BLaER1 treated with 17β-estradiol and CSF1 and Interleukin-3, amounts not matched to agents 10 nM and 100 nM (cell line): ENCODE measurements around the gene FAM131C.

Experiments
- H3K27ac ChIP-seq, 11 experiments: shearing (Covaris generic); formaldehyde crosslinking; 2 replicates each; pipeline ENCODE4 v1.8.1; 2022
- H3K27me3 ChIP-seq, 11 experiments: shearing (Covaris generic); formaldehyde crosslinking; 2 replicates each; pipeline ENCODE4 v1.8.1; 2022
- H3K36me3 ChIP-seq, 11 experiments: shearing (Covaris generic); formaldehyde crosslinking; 2 replicates each; pipeline ENCODE4 v1.8.1; 2022
- H3K4me1 ChIP-seq, 10 experiments: shearing (Covaris generic); formaldehyde crosslinking; 2 replicates each; pipeline ENCODE4 v1.8.1; 2022
- H3K4me2 ChIP-seq, 11 experiments: shearing (Covaris generic); formaldehyde crosslinking; 2 replicates each; pipeline ENCODE4 v1.8.1; 2022
- H3K4me3 ChIP-seq, 10 experiments: shearing (Covaris generic); formaldehyde crosslinking; 2 replicates each; pipeline ENCODE4 v1.8.1; 2022
- H3K9ac ChIP-seq, 11 experiments: shearing (Covaris generic); formaldehyde crosslinking; 2 replicates each; pipeline ENCODE4 v1.8.1; 2022
- H3K9me3 ChIP-seq, 11 experiments: shearing (Covaris generic); formaldehyde crosslinking; replicated peaks in 1 of 11; 2 replicates each; pipeline ENCODE4 v1.8.1; 2022
- H4K20me1 ChIP-seq, 11 experiments: shearing (Covaris generic); formaldehyde crosslinking; 2 replicates each; pipeline ENCODE4 v1.8.1; 2022
- Cebpa-rat ChIP-seq, 11 experiments: shearing (Covaris generic); IDR thresholded peaks; 2 replicates each; pipeline ENCODE4 v1.8.1; 2022

The FAM131C gene

DNA sequence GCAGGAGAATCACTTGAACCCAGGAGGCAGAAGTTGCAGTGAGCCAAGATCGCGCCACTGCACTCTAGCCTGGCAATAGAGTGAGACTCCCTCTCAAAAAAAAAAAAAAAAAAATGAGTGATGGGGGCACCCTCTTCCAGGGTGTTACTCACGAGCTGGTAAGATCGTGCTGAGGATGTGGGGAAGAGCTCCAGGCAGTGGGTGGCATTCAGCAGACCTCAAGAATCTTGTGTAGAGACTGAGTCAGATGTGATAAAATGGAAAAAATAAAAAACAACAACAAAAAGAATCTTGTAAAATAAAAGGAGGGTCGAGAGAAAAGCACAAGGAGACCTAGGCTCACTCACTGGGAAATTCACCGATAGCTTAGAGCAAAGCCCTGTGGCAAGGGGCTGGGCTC, 43.9 kb upstream of the FAM131C start:
- Histone ChIP-seq H3K4me1 (peaks cover 4 to 13% (median 6%) of the 10 kb centered on the region in 10 experiments), H3K27me3 (peaks cover 49 to 95% (median 74%) of the 10 kb centered on the region in 11 experiments), H3K27ac (no peak overlapping the region), H3K4me3 (no peak overlapping the region), H3K36me3 (no peaks in the 10 kb centered on the region), H3K9ac (no peak overlapping the region), H4K20me1 (peaks cover 0 to 50% (median 10%) of the 10 kb centered on the region in 11 experiments; a peak in 12 of 22 replicates), H3K9me3 (no peaks in the 10 kb centered on the region), H3K4me2 (no peak overlapping the region)
- TF ChIP-seq Cebpa-rat (IDR thresholded peaks at IDR 0.05), result no peak

DNA sequence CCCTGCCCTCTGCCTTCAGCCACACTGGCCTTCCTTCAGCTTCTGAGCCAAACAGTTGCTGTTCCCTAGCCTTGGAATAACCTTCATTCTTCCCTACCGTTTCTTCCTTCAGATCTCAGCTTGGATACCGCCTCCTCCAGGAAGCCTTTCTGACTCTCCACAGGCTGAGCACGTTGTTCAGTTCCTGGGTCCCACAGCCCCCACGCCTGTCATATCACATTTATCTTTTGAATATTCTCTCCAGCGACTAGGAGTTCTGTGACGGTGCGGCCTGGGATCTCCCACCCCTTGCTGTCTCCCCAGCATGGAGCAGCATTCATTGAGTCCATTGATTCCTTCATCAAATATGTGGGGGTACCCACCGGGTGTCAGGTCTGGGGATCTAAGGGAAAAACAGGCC, 43.2 kb upstream of the FAM131C start:
- no peak overlapping the region for H3K4me3 ChIP-seq
- H3K4me1 ChIP-seq, result peaks cover 0 to 6% (median 0%) of the 10 kb centered on the region in 10 experiments; a peak in 5 of 20 replicates
- H3K4me2 ChIP-seq, result no peak overlapping the region
- no peak overlapping the region for H3K9ac ChIP-seq
- peaks cover 0 to 43% (median 6%) of the 10 kb centered on the region in 11 experiments; a peak in 12 of 22 replicates for H4K20me1 ChIP-seq
- no peaks in the 10 kb centered on the region for H3K36me3 ChIP-seq
- H3K27ac ChIP-seq, result no peak overlapping the region
- no peaks in the 10 kb centered on the region for H3K9me3 ChIP-seq
- TF ChIP-seq Cebpa-rat (IDR thresholded peaks at IDR 0.05), result no peak
- H3K27me3 ChIP-seq, result peaks cover 41 to 95% (median 74%) of the 10 kb centered on the region in 11 experiments

DNA sequence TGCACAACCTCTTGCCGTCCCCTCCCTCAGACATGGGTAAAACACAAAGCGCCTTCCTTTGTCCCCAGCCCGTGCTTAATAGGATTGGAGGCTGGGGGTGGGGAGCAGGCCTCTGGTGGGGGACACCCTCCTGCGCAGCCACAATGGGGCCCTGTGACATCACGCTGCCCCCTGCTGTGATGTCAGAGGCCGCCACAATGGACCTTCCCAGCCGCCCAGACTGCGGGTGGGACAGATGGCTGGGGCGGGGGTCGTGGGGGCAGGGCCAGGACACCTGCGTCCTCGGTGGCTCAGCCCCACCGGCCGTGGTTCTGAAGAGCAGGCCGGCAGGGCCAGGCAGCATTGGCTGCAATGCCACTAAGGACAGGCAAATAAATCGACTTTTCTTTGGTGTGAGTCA, 42.6 kb upstream of the FAM131C start:
- Histone ChIP-seq H4K20me1 (peaks cover 0 to 43% (median 6%) of the 10 kb centered on the region in 11 experiments; a peak in 12 of 22 replicates), H3K4me3 (no peak overlapping the region), H3K9me3 (no peaks in the 10 kb centered on the region), H3K27me3 (peaks cover 35 to 95% (median 74%) of the 10 kb centered on the region in 11 experiments), H3K36me3 (no peaks in the 10 kb centered on the region), H3K9ac (no peak overlapping the region), H3K27ac (no peak overlapping the region), H3K4me1 (0 out of 20 replicates have a peak, but pooled peaks cover 0 to 4% (median 0%) of the 10 kb centered on the region in 10 experiments), H3K4me2 (no peak overlapping the region)
- no peak for TF ChIP-seq Cebpa-rat (IDR thresholded peaks at IDR 0.05)

DNA sequence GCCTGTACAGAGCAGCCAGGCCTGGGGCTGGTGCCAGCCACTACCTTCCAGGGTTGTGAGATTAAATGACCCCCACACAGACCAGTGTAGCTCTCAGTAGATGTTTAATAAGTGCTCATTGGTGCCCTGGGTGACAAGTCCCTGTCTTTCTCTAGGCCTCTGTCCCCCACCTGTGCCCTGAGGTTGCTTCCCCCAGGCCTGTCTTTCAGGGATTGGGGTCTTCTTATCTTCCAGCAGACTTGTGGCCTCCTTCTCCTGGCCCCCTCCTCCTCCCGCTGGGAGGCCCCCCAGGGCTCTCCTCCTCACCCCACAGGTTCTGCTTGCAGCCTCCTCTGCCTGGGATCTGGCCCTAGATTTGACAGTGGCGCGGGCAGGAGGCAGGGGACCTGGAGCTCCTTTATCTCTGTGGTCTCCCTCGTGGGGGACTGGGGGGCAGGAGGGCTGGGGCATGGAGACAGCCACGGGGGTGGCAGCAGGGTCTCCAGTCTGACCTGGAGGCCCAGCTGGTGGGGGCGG, 42.1 kb upstream of the FAM131C start:
- Histone ChIP-seq H3K36me3 (no peaks in the 10 kb centered on the region), H3K9ac (no peak overlapping the region), H3K4me3 (no peak overlapping the region), H3K4me1 (0 out of 20 replicates have a peak, but pooled peaks cover 0 to 4% (median 0%) of the 10 kb centered on the region in 10 experiments), H3K27ac (no peak overlapping the region), H3K27me3 (peaks cover 30 to 95% (median 71%) of the 10 kb centered on the region in 11 experiments), H3K9me3 (no peaks in the 10 kb centered on the region; a peak in 1 of 22 replicates), H4K20me1 (peaks cover 0 to 40% (median 6%) of the 10 kb centered on the region in 11 experiments; a peak in 12 of 22 replicates), H3K4me2 (no peak overlapping the region)
- no peak for TF ChIP-seq Cebpa-rat (IDR thresholded peaks at IDR 0.05)

DNA sequence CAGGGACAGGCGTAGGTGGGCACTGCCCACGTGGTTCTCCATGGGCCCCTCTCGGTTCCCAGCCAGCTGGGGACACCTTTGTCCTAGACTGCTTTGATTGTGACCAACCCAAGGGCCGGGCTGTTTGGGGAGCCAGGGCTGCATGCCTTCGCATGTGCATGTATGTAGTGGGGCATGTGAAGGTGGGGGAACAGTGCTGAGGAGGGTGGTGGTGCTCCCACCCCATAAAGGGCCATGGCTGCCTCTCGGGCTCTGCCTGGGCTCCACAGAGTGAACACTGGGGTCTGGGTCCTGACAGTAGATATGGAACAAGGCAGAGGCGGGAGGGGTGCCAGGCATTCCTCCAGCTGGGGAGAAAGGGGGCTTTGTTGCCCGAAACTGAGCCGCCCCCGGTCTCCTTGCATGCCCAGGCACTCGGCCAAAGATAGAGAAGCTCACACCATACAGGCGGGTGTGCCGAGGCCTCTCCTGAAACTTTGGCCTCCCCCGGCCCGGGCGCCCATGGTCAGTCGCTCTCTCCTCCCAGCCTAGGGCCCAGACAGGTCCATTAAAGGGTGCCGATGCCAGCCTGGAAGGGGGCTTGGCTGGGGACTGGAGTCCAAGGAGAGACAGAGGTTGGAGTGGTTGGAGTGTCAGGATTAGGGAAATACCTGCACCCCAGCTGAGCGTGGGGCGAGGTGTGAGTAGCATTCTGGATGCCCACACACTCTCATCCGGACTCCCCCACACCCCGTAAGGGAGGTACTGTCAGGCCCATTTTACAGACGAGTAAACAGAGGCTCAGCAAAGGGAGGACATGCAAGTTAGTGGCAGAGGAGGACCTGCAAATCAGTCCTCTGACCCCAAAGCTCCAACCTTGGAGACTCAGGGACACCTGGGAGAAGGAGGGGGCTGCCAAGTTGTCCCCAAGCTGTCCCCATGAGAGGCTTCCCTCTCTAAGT, 41.3 kb upstream of the FAM131C start:
- H4K20me1 ChIP-seq, result peaks cover 0 to 33% (median 1%) of the 10 kb centered on the region in 11 experiments; a peak in 11 of 22 replicates
- H3K4me1 ChIP-seq, result 0 out of 20 replicates have a peak, but pooled peaks cover 0 to 4% (median 0%) of the 10 kb centered on the region in 10 experiments
- peaks cover 0 to 3% (median under 1%) of the 10 kb centered on the region in 11 experiments; a peak in 11 of 22 replicates for H3K9me3 ChIP-seq
- no peak overlapping the region for H3K27ac ChIP-seq
- TF ChIP-seq Cebpa-rat (IDR thresholded peaks at IDR 0.05), result no peak
- no peak overlapping the region for H3K9ac ChIP-seq
- H3K36me3 ChIP-seq, result no peaks in the 10 kb centered on the region
- H3K4me3 ChIP-seq, result no peak overlapping the region
- no peak overlapping the region for H3K4me2 ChIP-seq
- H3K27me3 ChIP-seq, result peaks cover 23 to 95% (median 64%) of the 10 kb centered on the region in 11 experiments

DNA sequence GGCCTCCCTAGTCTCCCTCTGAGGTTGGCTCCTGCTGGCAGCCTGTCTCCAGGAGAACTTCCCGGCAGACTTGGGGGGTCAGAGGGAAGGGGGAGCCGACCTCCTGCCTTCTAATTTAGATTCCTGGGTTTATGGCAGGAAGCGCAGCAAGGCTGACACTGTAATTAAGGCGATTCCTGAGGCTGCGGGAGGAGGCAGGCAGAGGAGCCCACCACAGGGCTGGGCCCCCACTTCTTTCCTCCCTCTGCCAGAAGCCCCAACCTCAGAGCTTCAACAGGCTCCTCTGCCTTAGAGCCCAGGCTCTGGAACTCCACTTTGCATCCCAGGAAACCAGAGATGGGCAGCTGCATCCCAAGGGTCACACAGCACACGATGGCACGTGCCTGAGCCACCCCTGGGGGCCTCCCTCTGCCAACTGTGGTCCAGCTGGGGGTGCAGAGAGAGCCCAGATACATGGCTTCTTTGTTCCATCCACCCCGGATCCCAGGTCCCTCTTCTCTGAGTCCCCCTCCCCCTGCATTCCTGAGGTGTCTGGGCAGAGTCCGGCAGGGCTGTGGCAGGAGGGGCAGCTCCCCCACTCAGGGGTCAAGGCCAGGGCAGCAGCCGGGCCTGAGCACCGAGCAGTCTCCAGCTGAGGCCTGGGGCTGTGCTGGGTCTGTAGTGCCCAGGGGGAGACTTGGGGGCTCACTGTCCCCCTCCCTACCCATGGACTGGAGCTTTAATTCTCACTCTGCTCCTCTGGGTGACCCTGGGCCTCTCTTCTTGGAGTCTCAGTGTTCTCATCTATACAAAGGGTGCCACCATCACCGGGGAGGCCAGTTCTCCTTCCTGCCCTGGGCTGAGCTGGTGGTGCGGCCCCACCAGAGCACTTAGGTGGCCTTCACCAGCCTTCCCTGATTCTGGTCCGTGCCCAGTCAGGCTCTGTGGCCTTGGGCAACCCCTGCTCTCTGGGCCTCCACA, 39.4 kb upstream of the FAM131C start:
- Histone ChIP-seq H3K4me3 (no peak overlapping the region), H3K9me3 (peaks cover 18 to 22% (median 20%) of the 10 kb centered on the region in 11 experiments), H3K36me3 (no peaks in the 10 kb centered on the region; a peak in 1 of 22 replicates), H3K27ac (no peak overlapping the region), H4K20me1 (peaks cover 0 to 18% (median 0%) of the 10 kb centered on the region in 11 experiments; a peak in 7 of 22 replicates), H3K4me1 (no peaks in the 10 kb centered on the region), H3K9ac (peak overlapping the region in 1 of 11 experiments; percentile 16; a peak in 1 of 22 replicates), H3K27me3 (peaks cover 4 to 83% (median 45%) of the 10 kb centered on the region in 11 experiments), H3K4me2 (no peak overlapping the region)
- no peak for TF ChIP-seq Cebpa-rat (IDR thresholded peaks at IDR 0.05)

DNA sequence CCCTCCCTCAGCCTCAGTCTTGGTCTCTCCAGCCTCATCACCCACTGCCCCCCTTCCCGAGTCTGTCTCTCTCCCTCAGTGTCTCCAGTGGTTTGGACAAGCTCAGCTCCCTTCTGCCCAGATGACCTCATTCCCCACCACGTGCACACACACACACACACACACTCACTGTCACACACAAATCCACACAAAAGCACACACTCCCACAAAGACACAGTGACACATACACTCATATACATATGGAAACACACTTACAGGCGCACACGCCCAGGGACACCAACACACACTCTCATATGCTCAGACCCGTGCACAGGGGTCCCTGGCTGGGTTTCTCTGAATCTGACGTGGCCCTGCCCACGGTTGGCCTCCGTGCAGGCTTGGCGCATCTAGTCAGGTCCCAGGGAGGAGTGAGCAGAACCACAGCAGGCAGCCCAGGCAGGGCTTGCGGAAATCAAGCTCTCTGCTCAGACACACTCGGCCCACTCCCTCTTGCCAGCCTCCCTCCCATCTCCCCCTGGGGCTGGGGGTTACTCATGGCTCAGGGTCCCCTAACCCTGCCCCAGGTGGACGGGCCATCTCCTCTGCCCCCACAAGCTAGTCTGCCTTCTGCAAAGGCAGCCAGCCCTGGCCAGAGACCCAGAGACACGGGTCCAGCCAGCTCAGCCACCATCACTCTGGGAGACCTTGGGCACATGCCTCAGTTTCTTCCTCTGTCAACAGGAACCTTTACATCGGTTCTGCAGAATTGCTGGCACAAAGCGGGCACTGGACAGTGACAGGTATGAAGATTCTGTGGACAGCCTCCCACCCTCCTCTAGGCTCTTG, 38.5 kb upstream of the FAM131C start:
- Histone ChIP-seq H3K36me3 (no peaks in the 10 kb centered on the region; a peak in 1 of 22 replicates), H3K27ac (no peak overlapping the region), H3K4me3 (no peak overlapping the region), H4K20me1 (peaks cover 0 to 18% (median 0%) of the 10 kb centered on the region in 11 experiments; a peak in 7 of 22 replicates), H3K4me2 (no peak overlapping the region), H3K9me3 (peaks cover 27 to 31% (median 29%) of the 10 kb centered on the region in 11 experiments), H3K27me3 (peaks cover 0 to 76% (median 38%) of the 10 kb centered on the region in 11 experiments; a peak in 21 of 22 replicates), H3K4me1 (no peaks in the 10 kb centered on the region), H3K9ac (peak overlapping the region in 1 of 11 experiments; percentile 16; a peak in 1 of 22 replicates)
- TF ChIP-seq Cebpa-rat (IDR thresholded peaks at IDR 0.05), result no peak
